SW480 (cell line): ENCODE data around the gene ITGB4.
A peak's percentile ranks its signal among the peaks of the same experiment; 100 is the strongest.

Experiments
- DNase-seq: peaks from one replicate; pipeline ENCODE4 v3.0.0-alpha.2; 2016; ENCODE audit warnings: low spot score

Gene ITGB4

DNA sequence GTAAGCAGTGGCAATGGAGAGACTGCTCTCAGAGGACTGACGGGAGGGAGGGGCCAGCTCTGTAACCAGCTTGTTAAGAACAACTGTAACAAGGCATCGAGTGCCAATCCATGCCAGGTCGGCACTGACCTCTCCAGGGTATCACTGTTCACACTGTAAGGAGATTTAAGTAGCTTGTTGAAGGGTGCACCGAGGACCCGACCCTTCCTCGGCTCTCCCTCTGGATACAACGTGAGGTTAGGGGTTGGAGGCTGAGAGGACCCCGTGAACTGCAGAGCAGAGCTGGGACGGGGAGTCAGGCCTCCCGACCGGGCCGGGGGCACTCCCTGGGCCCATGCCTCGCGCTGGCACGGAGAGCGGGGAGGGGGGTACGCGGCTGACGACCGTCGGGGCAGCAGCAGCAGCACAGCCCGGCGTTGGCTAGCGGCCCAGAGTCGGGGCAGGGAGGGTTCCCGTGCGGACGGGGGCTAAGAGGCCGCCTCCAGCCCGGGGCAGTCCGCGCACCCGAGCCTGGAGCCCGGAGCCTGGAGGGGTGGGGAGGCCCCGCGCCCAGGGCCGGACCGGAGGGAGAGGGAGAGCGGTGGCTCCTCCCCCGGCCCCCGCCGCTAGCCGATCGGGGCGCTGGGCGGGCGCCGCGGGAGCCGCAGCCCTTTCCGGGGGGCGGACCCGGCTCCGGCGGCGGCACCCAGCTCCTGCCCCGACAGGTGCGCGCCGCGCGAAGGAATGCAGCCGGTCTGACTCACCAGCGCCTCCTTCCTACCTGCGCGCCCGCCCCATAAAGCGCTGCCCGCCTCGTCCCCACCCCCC, at the start of gene ITGB4:
Gene ITGB4, plus strand, starts transcription at position 804 of the 807 bp plus-strand sequence. CDS start 3,245 bp downstream, outside the sequence.
- DNase-seq, result peak; percentile 95

DNA sequence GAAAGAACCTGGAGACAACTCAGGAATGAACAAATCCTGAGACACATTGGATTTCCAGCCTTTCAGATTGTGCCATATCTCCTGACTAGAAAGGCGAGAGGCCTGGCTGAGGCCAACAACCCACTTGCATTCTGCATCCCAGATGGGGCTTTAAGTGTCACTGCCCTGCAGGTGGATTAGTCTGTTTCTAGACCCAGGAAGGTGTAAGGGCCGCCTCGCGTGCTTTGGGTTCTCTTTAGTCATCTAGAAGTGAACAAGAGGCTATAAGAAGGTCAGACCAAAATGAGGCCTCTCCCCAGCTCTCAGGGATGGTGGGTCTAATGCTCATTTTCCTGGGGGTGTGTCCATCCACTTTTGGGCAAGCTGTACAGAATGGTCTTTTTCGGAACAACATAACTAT, 49.2 kb upstream of the ITGB4 start:
- no peak for DNase-seq

DNA sequence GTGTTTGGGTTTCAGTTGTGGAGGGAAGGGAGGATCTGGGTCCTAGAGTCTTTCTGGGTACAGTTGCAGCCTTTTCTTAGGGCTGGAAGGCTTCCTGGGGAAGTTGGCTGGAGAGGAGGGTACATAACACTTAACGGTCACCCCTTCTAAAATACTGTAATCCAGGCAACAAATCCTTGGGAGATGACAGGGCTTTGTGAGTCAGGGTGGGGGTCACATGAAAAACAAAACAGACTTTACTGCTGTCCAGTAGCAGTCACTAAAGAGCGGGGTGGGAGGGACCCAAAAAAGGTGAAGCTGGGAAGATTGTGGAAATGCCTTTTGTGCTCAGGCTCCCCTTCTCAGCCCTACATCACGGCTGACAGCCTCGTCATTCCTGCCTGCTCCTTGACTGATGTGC, 47.8 kb upstream of the ITGB4 start:
- no peak for DNase-seq

DNA sequence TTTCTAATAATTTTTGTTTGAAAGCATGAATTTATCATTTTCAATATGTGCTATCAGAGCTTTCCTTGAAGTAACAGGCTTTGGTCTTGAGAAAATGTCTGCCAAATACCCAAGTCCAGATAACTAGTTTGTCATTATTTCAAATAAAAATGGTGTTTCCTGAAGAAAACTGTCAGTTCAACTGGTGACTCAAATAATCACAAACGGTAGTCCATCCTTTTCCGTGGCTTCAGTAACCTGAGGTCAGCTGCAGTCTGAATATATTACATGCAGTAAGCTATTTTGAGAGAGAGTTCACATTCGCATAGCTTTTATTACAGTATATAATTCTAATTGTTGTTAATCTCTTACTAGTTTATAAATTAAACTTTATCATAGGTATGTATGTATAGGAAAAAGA, 44.8 kb upstream of the ITGB4 start:
- no peak for DNase-seq

DNA sequence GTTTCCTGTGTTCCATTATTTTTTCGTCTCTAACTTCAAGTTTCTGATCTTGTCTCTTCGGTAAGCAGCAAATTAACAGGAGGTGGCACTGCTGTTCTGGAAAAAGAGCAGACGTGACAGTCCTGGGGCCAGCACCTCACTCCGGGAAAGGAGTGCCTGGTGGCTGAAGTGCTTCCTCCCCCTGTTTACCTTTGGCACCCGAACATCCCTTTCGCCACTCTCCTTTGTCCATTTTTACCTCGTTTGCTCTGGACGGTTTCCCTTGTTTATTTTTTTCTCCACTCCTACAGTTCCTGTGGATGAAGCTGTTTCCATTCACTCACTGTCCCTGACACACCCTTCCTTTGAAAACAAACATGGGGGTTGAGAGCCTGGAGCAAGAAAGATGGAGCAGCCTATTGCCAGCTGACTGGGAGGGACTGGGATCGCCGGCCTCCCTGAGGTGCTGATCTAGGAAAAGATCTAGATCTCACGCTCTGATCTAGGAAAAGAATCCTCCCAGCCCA, 41.5 kb upstream of the ITGB4 start:
- peak; percentile 84 for DNase-seq

DNA sequence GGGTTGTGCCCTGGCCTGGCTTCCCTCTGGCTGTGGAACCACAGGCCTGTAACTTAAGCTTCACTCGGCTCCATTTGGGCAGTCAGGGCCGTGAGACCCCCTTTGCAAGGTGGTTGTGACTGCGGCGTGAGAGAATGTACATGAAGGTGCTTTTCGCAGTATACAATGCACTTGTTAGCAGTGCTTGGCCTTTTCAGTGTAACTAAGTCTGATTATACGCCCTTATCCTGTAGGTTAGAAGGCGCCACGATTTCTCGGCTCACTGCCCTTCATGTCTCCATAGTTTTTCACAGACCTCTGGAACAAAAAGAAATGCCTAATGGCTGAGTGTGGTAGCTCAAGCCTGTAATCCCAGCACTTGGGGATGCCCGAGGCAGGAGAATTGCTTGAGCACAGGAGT, 40.8 kb upstream of the ITGB4 start:
- DNase-seq, result no peak

DNA sequence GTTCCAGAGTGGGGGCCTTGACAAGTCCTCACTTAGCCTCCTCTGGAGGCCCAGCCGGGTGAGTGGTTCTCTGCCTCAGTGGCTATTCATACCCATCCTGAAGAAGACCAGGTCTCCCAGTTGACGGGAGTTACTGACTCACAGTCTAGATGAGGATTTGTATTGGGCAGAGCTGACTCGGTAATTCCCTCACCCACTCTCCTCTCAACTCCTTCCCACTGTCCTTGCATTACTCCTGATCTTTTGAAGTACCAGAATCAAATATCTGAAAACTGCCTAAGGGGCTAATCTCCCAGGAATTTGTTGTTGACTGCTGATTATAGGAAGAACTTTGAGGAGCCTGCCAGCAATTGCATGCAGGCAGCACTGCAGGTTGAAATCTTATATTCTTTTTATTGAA, 40.0 kb upstream of the ITGB4 start:
- no peak for DNase-seq

DNA sequence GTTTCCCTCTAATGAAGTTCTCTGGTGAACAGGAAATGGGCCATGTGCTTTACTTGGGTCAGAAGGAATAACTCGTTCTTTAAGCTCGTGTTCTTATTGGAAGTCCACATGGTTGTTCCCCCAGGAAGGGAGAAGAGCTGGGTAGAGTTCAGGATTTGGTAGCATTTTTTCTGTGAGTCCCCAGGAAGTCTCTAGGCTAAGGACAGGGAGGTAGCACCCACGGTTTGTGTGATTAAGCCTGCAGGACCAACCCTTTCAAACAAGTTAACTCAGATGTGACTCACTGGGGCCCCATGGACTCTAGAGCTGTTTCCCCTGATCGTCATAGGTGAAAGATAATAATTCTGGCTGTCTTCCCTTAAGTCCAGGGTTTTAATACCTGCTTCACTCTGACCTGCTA, 37.7 kb upstream of the ITGB4 start:
- DNase-seq, result peak; percentile 92

DNA sequence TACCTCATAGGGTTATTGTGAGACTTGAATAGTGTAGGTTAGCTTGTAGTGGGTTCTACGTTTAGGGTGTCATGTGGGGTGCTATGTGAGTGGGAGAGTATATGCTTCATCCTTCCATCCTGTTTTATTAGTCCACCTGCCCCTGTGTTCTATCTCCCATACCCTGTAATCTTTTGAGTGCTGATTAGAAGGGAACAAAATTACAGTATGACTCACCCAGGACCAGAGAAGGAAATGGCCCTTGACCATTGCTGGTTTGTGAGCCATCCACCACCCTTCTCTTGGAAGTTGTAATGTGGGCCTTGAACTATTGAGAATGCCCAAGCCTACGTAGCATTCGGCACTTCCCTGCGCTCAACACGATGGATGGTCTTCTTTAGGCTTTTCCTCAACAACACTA, 37.0 kb upstream of the ITGB4 start:
- DNase-seq, result peak; percentile 86

DNA sequence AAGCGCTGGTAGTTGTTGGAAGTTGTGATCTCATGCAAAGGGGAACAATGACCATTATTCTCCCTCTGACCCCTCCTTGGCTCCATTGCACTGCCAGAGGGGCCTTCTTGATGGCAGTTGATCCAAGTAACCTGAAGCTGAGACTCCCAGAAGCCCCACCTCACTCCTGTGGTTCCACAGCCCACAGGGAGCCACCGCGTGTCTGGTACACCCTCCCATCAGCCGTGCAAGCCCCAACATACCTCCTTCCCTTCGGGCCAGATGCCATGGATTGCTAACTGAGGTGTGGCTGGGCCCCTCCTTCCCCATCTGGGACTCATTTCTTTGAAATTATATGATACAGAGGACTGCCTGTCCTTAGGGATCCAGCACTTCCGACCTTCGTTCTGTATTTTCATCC, 36.3 kb upstream of the ITGB4 start:
- peak; percentile 99 for DNase-seq

DNA sequence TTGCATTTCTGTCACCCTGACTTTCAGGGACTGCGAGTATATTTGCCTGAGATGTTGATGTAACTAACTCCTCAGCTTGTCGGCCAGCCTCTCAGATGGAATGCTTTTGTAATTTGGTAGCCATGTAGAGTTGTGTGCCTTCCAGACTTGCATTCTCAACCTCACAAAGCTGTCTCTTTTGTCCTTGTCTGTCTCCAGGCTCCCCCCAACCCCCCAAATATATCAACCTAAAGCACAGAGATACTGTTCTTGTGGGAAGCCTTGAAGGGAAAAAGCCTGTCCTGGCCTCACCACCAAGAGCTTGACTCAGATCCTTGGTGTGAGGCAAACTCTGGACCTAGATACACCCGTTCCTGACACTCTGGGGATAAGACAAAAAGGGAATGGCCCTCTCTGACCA, 35.8 kb upstream of the ITGB4 start:
- DNase-seq, result peak; percentile 60

DNA sequence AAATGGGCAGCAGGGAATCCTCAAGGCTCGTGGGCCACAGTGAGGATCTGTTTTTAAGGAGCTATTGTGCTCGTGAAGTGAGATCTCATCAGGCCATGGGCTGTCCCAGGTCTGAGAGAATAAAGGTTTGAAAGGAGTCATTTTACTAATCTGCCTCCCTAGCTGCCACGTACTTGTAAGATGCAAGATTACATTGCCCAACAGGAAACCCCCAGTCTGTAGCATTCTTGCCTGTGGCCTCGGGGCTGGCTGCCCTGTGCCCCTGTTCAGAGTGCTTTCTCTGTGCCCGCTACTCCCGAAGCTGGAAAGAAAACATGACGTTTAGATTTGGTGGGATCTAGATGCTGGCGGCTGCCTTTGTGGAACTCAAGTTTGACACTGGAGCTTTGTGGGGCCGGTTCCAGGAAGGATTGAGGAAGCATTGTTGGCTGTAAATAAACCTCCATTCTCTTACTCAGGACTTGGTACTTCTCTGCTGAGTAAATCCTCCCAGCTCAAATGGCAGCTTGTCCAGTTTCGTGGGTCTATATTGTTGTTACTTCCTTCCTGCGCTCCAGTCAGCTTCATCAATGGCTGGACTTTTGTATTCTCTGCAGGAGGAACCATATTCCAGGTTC, 32.9 kb upstream of the ITGB4 start:
- no peak for DNase-seq

DNA sequence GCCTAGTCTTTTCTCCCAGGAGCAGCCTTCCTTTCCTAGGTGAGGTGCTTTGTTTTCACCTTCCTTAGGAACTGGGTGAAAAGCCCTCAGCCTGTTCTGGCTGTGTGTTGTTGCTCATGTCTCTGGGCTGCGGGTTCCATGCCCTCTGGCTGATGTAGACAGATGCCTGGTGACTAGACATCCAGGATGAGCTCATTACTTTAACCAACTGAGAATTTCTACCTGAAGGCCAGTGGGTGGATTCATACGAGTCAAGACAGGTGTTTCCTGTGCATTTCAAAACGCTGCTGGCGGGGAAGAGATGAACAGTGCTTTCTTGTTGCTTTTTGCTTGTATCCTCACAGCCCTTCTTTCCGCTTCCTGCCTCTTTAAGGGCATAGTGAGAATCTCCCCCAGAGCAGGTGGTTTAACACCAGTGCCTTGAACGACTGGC, 31.8 kb upstream of the ITGB4 start:
- peak; percentile 48 for DNase-seq

DNA sequence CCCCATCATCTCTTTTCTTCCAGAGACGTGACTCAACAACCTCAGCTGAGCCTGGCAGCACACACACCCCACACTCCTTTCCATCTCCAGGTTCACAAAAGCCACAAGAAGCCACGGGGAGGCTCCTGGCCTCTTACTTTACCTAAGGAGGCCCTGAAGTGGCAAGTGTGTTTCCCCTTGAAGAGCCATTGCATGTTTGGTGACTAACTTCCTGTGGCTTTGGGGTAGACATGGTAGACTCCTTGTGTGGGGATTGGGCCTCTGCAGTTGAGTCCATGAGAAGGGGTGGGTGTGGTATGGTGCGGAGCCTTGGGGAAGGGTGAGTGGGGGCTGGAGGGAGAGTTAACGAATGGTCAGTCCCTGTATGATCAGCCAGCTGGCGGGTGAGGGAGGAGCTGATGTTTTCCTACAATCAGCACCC, 29.9 kb upstream of the ITGB4 start:
- peak; percentile 67 for DNase-seq

DNA sequence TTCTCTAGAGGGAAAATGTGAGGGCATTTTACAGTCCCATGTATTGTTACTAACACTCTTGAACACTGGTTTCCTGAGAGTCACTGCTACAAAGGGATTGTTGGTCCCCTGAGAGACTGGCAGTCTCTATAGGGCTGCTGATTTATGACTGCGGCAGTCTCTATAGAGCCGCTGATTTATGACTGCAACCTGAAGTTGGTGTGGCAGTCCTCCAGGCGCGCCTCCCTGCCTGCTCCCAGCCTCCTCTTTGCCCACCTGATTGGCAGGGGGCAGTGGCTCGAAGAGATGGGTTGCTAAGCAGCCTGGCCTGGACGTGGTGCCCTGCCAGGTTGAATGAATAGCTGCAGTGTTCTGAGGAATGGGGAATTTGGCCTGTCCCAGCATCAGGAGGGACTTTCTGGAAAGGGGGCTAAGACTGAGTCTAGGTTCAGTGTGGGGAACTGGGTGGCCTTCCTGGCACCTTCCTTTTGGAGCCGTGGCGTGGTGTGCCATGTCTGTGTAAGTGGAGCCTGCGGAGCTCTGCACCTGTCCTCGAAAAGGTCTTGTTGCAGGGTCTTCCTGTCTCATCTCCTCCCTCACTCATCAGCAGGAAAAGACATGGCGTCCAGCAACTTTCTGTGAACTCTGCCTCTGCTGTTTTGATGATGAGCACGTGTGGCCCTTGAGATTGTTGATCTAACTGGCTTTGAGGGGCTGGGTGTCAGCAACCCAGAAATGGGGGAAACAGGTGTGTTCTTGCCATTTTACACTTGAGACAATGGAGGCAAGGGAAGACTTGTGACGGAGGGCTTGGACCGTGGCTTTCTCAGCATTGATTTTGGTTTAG, 29.2 kb upstream of the ITGB4 start:
- peak; percentile 43 for DNase-seq

DNA sequence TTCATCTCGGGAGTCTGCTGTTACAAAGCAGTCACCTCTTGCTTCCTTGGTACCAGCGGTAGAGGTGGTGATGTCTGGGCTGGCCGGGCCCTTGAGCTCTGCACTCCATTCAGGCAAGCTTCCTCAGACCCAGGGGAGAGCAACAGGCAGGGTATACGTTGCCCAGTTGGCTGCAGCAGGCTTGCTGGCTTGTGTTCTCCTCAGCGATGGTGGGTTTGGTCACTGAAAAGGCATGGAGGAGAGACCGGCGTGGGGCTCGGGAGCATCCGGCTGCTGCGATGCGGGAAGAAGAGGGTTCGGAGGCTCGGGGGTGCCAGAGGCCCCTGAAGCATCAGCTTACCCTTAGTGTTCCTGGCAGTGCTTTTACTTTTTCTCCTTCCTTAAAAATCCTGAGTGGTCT, 28.3 kb upstream of the ITGB4 start:
- no peak for DNase-seq

DNA sequence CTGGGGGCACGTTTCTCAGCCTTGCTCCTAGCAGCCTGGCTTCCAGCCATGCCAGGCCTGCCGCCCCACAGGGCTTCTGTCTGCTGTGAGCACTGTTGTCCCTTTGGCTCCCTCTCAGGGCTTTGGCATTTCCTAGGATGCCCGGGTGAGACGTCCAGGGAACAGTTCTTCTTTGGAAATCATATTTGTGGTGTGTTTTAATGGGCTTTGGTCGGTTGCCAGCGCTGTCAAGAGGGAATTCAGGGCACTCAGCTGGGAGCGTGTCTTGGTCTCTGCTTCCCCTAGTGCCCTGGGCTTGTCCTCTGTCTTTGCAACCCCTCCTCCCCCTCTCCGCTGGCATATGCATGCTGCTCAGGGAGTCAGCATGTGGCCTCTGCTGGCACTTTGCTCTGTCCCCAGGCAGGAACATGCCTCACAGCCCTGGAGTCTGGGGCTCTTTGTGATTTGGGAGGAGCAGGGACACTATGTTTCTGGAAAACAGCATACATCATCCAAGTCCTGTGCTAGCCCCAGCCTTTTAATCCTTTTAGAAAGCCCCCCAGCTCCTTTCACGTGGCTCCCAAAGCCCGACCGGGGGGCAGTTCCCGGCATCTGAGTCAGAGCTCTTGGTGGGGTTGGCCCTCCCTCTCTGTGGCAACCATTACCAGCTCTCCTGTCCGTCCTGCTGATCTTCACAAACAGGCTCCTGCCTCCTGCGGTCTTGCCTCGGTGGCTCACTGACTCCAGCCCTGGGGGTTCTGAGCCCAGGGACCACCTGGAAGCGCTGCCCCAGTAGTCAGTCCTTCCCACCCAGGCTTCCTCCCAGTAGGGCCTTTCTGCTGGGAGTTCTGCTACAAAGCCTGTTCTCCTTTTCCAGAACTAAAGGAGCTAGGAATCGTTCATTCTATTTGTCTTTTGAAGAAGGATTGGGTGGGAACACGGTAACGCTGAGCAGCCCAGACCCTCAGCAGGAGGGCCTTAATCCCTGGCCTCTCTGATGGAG, 27.5 kb upstream of the ITGB4 start:
- peak; percentile 92 for DNase-seq

DNA sequence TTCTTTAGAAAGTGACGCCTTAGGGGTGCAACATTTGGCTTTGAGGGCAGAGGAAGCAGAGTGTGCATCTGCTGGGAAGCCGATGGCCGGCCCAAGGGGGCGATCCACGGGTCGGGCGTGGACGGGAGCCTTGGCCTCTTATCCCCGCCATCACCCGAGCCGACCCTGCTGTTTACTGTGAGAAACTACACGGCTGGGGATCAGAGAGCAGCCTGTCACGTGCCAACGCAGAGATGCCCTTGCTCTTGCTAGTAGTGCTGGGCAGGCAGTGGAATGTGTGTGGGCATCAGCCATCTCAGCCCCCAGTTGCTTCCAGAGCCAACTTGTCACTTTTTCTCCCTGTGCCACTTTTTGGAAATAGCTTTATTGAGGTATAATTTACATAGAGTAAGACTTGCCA, 26.7 kb upstream of the ITGB4 start:
- DNase-seq, result peak; percentile 50

DNA sequence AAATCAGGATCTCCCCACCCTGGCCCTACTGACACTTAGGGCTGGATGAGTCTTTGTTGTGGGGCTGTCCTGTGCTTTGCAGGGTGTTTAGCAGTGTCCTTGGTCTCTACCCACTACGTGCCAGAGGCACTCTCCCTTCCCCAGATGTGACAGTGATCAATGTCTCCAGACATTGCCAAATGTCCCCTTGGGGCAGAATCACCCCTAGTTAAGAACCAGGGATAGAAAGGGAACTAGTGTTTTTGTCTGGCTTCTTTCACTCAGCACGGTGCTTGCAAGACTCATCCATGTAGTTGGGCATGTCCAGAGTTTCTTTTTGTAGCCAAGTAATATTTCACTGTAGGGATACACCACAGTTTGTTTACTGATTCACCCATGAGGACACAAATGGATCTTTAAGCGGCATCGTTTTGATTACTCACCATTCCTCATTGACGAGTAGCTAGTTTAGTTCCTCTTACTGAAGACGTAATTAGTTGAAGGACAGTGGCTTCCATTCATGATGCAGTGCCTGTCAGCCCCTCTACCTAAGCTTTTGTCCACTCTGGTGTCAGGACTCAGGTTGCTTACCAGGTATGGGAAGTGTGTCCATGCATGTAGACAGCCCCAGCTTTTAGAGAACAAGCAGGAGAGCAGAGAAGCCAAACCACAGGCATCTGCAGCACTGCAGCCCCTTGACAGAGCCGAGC, 26.0 kb upstream of the ITGB4 start:
- peak; percentile 54 for DNase-seq

DNA sequence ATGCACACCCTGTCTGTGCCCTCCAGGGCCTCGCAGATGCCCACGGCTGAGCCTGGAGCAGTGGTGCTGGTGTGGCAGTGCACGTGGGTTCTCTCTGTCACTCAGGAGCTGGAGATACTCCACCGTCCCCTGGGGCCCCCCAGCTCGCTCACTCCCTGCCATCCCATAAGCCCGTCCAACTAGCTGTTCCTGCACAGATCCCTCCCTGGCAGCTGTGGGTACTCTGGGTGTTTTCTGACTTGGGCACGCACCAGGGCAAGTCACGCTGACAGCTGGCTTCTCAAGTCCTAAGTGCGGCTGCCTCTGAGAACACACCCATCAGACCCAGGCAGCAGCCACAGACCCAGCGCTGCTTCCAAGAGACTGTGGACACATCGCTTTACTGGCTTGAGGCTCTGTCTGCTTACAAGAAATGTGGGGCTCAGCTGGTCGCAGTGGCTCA, 25.4 kb upstream of the ITGB4 start:
- no peak for DNase-seq
